OCI-LY3 (cell line): ENCODE measurements around the gene RNF144B.

ENCODE experiments used
- H2AFZ ChIP-seq: fragments of 200-600, 300-600 bp; shearing (Covaris generic); 2 replicates; pipeline ENCODE4 v1.6.0; 2014; ENCODE audit warnings: antibody characterized with exemption, low read depth, low read length
- H3K27ac ChIP-seq: fragments of 200-600, 300-600 bp; sonication (generic); 2 replicates; pipeline ENCODE4 v1.5.1; 2014; ENCODE audit warnings: mild to moderate bottlenecking, low read length, moderate library complexity, mixed read lengths
- H3K27me3 ChIP-seq: fragments of 200-600, 300-600 bp; sonication (generic); 2 replicates; pipeline ENCODE4 v1.6.1; 2014; ENCODE audit warnings: low read depth, low read length, mixed read lengths
- H3K36me3 ChIP-seq: fragments of 200-600, 300-600 bp; sonication (generic); replicated peaks from 2 replicates; pipeline ENCODE3; 2014; ENCODE audit warnings: low read depth, low read length, mixed read lengths
- H3K4me1 ChIP-seq: fragments of 300-600, 200-600 bp; sonication (generic); 2 replicates; pipeline ENCODE4 v1.6.1; 2014; ENCODE audit warnings: low read length, mixed read lengths
- H3K4me2 ChIP-seq: fragments of 200-600, 300-600 bp; sonication (generic); 2 replicates; pipeline ENCODE4 v1.6.1; 2014; ENCODE audit warnings: low read length, mixed read lengths
- H3K4me3 ChIP-seq: fragments of 300-600, 200-600 bp; sonication (generic); 2 replicates; pipeline ENCODE4 v1.5.1; 2014; ENCODE audit warnings: antibody characterized with exemption, mild to moderate bottlenecking, low read length, moderate library complexity
- H3K79me2 ChIP-seq: fragments of 300-600, 200-600 bp; shearing (Covaris generic); 2 replicates; pipeline ENCODE4 v1.6.1; 2014; ENCODE audit warnings: mild to moderate bottlenecking, low read length, mixed read lengths
- H3K9ac ChIP-seq: fragments of 300-600, 200-600 bp; shearing (Covaris generic); 2 replicates; pipeline ENCODE4 v1.6.0; 2014; ENCODE audit warnings: mild to moderate bottlenecking, low read length, moderate library complexity
- H3K9me3 ChIP-seq: fragments of 200-600, 300-600 bp; shearing (Covaris generic); 2 replicates; pipeline ENCODE4 v1.6.1; 2014; ENCODE audit warnings: low read length, mixed read lengths; ENCODE audit not compliant: insufficient read depth
- H4K20me1 ChIP-seq: fragments of 200-600, 300-600 bp; sonication (generic); 2 replicates; pipeline ENCODE4 v1.6.1; 2016; ENCODE audit warnings: low read length, mixed read lengths; ENCODE audit not compliant: insufficient read depth
- EZH2phosphoT487 ChIP-seq: fragments of 200-600 bp; shearing (Covaris generic); IDR thresholded peaks from 2 replicates; pipeline ENCODE4 v1.6.1; 2018; ENCODE audit warnings: antibody characterized with exemption, mixed run types, low read depth
- TF ChIP-seq, protein P1 (sequence below): fragments of 200-600, 300-600 bp; sonication (generic); IDR thresholded peaks from 2 replicates; pipeline ENCODE4 v1.5.1; 2014; ENCODE audit warnings: antibody characterized with exemption, low read length, low read depth

The RNF144B gene

DNA sequence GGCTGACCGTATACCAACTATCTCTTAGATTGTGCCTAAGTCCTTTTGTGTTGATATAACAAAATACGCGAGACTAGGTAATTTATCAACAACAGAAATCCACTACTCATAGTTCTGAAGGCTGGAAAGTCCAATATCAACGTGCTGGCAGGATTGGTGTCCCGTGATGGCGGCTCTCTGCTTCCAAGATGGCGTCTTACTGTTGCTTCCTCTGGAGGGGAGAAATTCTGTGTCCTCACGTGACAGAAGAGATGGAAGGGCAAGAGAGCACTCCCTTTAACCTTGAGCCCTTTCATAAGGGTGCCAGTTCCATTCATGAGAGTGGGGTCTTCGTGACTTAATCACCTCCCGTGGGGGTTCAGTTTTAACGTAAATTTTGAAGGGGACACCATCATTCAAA lies 28.1 kb downstream of the RNF144B start:
- H3K4me1 ChIP-seq = peaks cover 33% of the 10 kb centered on the region
- TF ChIP-seq, protein P1, sequence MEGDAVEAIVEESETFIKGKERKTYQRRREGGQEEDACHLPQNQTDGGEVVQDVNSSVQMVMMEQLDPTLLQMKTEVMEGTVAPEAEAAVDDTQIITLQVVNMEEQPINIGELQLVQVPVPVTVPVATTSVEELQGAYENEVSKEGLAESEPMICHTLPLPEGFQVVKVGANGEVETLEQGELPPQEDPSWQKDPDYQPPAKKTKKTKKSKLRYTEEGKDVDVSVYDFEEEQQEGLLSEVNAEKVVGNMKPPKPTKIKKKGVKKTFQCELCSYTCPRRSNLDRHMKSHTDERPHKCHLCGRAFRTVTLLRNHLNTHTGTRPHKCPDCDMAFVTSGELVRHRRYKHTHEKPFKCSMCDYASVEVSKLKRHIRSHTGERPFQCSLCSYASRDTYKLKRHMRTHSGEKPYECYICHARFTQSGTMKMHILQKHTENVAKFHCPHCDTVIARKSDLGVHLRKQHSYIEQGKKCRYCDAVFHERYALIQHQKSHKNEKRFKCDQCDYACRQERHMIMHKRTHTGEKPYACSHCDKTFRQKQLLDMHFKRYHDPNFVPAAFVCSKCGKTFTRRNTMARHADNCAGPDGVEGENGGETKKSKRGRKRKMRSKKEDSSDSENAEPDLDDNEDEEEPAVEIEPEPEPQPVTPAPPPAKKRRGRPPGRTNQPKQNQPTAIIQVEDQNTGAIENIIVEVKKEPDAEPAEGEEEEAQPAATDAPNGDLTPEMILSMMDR = no peak
- no peak for TF ChIP-seq EZH2phosphoT487
- peaks cover 68% of the 10 kb centered on the region for H3K36me3 ChIP-seq
- peaks cover 90% of the 10 kb centered on the region for H4K20me1 ChIP-seq
- H3K27ac ChIP-seq = no peak overlapping the region
- peaks cover 98% of the 10 kb centered on the region for H3K79me2 ChIP-seq
- no peaks in the 10 kb centered on the region for H3K9me3 ChIP-seq
- H3K9ac ChIP-seq = no peak overlapping the region
- H3K4me2 ChIP-seq = no peak overlapping the region
- no peak overlapping the region for H2AFZ ChIP-seq
- H3K27me3 ChIP-seq = no peaks in the 10 kb centered on the region
- no peak overlapping the region for H3K4me3 ChIP-seq

DNA sequence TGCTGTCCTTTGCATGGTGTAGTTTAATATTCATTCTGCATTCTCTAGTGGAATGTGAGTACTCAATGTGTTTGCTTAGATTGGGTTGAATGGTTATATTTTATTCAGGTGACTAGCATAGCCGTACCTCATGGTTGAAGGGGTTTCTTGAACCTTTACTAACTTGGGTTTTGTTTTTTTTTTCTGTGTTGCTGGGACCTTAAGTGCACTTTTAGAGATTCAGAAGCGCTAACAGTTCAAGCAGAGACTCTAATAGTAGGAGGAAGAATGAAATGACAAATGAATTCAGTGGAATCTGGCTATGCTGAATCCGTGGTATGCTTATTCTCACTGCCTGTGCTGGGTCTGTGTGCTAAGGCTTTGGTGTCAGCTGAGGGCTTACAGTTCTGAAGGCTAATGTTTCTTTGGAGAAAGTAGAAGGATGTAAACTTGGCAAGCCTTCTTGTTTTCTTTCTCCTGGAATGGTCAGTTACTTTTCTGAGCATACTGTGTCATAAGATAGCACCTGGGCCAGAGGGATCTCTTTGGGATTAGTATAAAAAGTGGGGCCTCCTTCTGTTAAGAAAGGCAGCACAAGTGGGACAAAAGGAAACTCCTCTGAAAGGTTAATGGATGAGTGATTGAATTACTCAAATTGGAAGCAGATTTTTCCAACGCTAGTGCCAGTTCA lies 28.7 kb downstream of the RNF144B start:
- Histone ChIP-seq H2AFZ (no peak overlapping the region), H4K20me1 (peaks cover 90% of the 10 kb centered on the region), H3K36me3 (peaks cover 66% of the 10 kb centered on the region), H3K4me3 (no peak overlapping the region), H3K27ac (no peak overlapping the region), H3K79me2 (peaks cover 98% of the 10 kb centered on the region), H3K9me3 (no peaks in the 10 kb centered on the region), H3K4me2 (no peak overlapping the region), H3K9ac (no peak overlapping the region), H3K4me1 (peaks cover 28% of the 10 kb centered on the region), H3K27me3 (no peaks in the 10 kb centered on the region)
- TF ChIP-seq, protein P1 = no peak
- TF ChIP-seq EZH2phosphoT487 = no peak

DNA sequence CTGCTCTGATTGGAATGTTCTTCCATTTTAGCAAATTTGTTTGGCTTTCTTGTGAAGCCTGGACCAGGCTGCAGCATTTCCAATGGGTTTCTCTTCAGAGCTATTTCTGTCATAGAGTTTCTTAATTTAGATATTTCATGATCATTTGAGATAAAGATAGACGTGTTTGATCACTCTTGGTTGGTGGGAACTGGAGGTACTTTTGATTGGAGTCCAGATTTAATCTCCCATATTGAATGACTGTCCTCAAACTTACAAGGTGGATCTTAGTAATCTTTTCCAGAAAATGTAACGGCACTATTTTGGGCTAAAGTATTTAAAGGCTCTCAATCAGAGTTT lies 29.2 kb downstream of the RNF144B start:
- no peak overlapping the region for H3K27ac ChIP-seq
- no peak overlapping the region for H3K4me3 ChIP-seq
- H3K9ac ChIP-seq = no peak overlapping the region
- no peaks in the 10 kb centered on the region for H3K9me3 ChIP-seq
- H2AFZ ChIP-seq = no peak overlapping the region
- no peak overlapping the region for H3K4me2 ChIP-seq
- no peaks in the 10 kb centered on the region for H3K27me3 ChIP-seq
- peaks cover 94% of the 10 kb centered on the region for H4K20me1 ChIP-seq
- peaks cover 28% of the 10 kb centered on the region for H3K4me1 ChIP-seq
- H3K36me3 ChIP-seq = peaks cover 66% of the 10 kb centered on the region
- H3K79me2 ChIP-seq = peaks cover 99% of the 10 kb centered on the region
- no peak for TF ChIP-seq EZH2phosphoT487
- TF ChIP-seq, protein P1 = no peak

DNA sequence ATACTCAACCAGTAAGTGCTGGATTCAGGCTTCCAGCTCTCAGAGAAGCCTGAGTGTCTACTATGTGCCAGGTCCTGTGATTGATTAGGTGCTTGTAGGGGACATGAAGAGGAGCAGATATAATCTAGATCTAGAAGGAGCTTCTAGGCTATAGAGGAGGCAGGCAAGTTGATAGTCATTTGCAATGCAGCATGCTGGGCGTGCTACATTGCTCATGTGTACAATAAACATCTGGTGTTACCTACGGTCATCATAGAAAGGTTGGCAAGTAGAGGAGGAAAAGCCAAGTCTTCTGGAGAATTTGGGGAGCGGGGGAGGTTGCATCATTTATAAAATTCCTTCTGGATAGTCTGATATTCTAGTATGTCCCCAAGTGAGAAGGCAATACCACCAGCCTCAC lies 33.2 kb downstream of the RNF144B start:
- no peak overlapping the region for H3K27ac ChIP-seq
- H3K79me2 ChIP-seq = peaks cover 100% of the 10 kb centered on the region
- H3K4me1 ChIP-seq = peaks cover 3% of the 10 kb centered on the region; the same call in 1 of the 2 replicates
- peaks cover 61% of the 10 kb centered on the region for H3K36me3 ChIP-seq
- H3K9me3 ChIP-seq = no peaks in the 10 kb centered on the region
- no peaks in the 10 kb centered on the region for H3K27me3 ChIP-seq
- H4K20me1 ChIP-seq = peaks cover 97% of the 10 kb centered on the region
- no peak overlapping the region for H3K9ac ChIP-seq
- H3K4me3 ChIP-seq = no peak overlapping the region
- H3K4me2 ChIP-seq = no peak overlapping the region
- no peak for TF ChIP-seq EZH2phosphoT487
- TF ChIP-seq, protein P1 = no peak
- H2AFZ ChIP-seq = no peak overlapping the region
